ENCODE results near the gene ANO1. TPM values are rescaled to one million over a fixed set of nuclear protein-coding genes. Genes with fewer than 3 reads are reported as not detected.

ANO1 gene
- total RNA-seq, 1 donor from 2014 or later, result 0.14 TPM

- Histone ChIP-seq H2AFZ (ENCODE audit: low read depth, low read length) (no peak overlapping the region), H3K4me2 (ENCODE audit: low read length) (no peak overlapping the region), H3K27me3 (ENCODE audit: insufficient read depth, low read length) (no peaks in the 10 kb centered on the region), H4K20me1 (ENCODE audit: insufficient read depth, low read length) (no peaks in the 10 kb centered on the region), H3K27ac (ENCODE audit: low read depth, low read length) (no peak overlapping the region), H3K36me3 (ENCODE audit: insufficient read depth, low read length) (no peaks in the 10 kb centered on the region), H3K9ac (ENCODE audit: low read length) (no peak overlapping the region), H3K4me1 (ENCODE audit: insufficient read depth, low read length) (no peaks in the 10 kb centered on the region), H3K4me3 (ENCODE audit: insufficient read depth, low read depth, low read length) (no peak overlapping the region), H3K9me3 (ENCODE audit: insufficient read depth, low read depth, low read length) (peaks cover 2% of the 10 kb centered on the region), H3K79me2 (ENCODE audit: insufficient read depth, low read length) (no peaks in the 10 kb centered on the region)
- TF ChIP-seq EZH2 (IDR thresholded peaks at IDR 0.05; ENCODE audit: insufficient read depth, low read length), result no peak
- TF ChIP-seq CTCF (IDR thresholded peaks at IDR 0.05; ENCODE audit: insufficient read depth, low read depth, low read length), result no peak
- Mint-ChIP-seq H3K4me3 (ENCODE audit: unreplicated experiment) (no peak overlapping the region), H3K36me3 (ENCODE audit: low read depth, unreplicated experiment) (no peaks in the 10 kb centered on the region), H3K27ac (ENCODE audit: unreplicated experiment) (no peak overlapping the region), H3K4me1 (ENCODE audit: low read depth, unreplicated experiment) (peaks cover 4% of the 10 kb centered on the region), H3K27me3 (ENCODE audit: low read depth, unreplicated experiment) (peaks cover 48% of the 10 kb centered on the region), H3K9me3 (ENCODE audit: unreplicated experiment) (peaks cover 6% of the 10 kb centered on the region)
- no peak for FAIRE-seq
- DNase-seq (ENCODE audit: low read depth), result no peak
Observed at GRCh38 chr11:70032470-70032795, 45.7 kb upstream of the ANO1 start.

- Histone ChIP-seq H4K20me1 (ENCODE audit: insufficient read depth, low read length) (no peaks in the 10 kb centered on the region), H3K4me1 (ENCODE audit: insufficient read depth, low read length) (no peaks in the 10 kb centered on the region), H3K4me3 (ENCODE audit: insufficient read depth, low read depth, low read length) (no peak overlapping the region), H3K79me2 (ENCODE audit: insufficient read depth, low read length) (no peaks in the 10 kb centered on the region), H3K27ac (ENCODE audit: low read depth, low read length) (no peak overlapping the region), H2AFZ (ENCODE audit: low read depth, low read length) (no peak overlapping the region), H3K4me2 (ENCODE audit: low read length) (no peak overlapping the region), H3K9me3 (ENCODE audit: insufficient read depth, low read depth, low read length) (peaks cover 8% of the 10 kb centered on the region), H3K9ac (ENCODE audit: low read length) (no peak overlapping the region), H3K36me3 (ENCODE audit: insufficient read depth, low read length) (no peaks in the 10 kb centered on the region), H3K27me3 (ENCODE audit: insufficient read depth, low read length) (no peaks in the 10 kb centered on the region)
- Mint-ChIP-seq H3K4me1 (ENCODE audit: low read depth, unreplicated experiment) (peaks cover 4% of the 10 kb centered on the region), H3K36me3 (ENCODE audit: low read depth, unreplicated experiment) (no peaks in the 10 kb centered on the region), H3K27me3 (ENCODE audit: low read depth, unreplicated experiment) (peaks cover 48% of the 10 kb centered on the region), H3K4me3 (ENCODE audit: unreplicated experiment) (no peak overlapping the region), H3K27ac (ENCODE audit: unreplicated experiment) (no peak overlapping the region), H3K9me3 (ENCODE audit: unreplicated experiment) (peaks cover 10% of the 10 kb centered on the region)
- no peak for TF ChIP-seq CTCF (IDR thresholded peaks at IDR 0.05; ENCODE audit: insufficient read depth, low read depth, low read length)
- TF ChIP-seq EZH2 (IDR thresholded peaks at IDR 0.05; ENCODE audit: insufficient read depth, low read length), result no peak
- FAIRE-seq, result no peak
- DNase-seq (ENCODE audit: low read depth), result no peak
Observed at GRCh38 chr11:70032943-70033710, 45.0 kb upstream of the ANO1 start.

- H2AFZ ChIP-seq (ENCODE audit: low read depth, low read length), result no peak overlapping the region
- no peaks in the 10 kb centered on the region for H4K20me1 ChIP-seq (ENCODE audit: insufficient read depth, low read length)
- no peak overlapping the region for H3K27ac ChIP-seq (ENCODE audit: low read depth, low read length)
- no peak overlapping the region for H3K4me2 ChIP-seq (ENCODE audit: low read length)
- H3K9me3 Mint-ChIP-seq (ENCODE audit: unreplicated experiment), result peaks cover 16% of the 10 kb centered on the region
- H3K9me3 ChIP-seq (ENCODE audit: insufficient read depth, low read depth, low read length), result peaks cover 14% of the 10 kb centered on the region
- no peaks in the 10 kb centered on the region for H3K4me1 ChIP-seq (ENCODE audit: insufficient read depth, low read length)
- no peak overlapping the region for H3K4me3 ChIP-seq (ENCODE audit: insufficient read depth, low read depth, low read length)
- H3K27me3 ChIP-seq (ENCODE audit: insufficient read depth, low read length), result no peaks in the 10 kb centered on the region
- no peaks in the 10 kb centered on the region for H3K79me2 ChIP-seq (ENCODE audit: insufficient read depth, low read length)
- H3K36me3 Mint-ChIP-seq (ENCODE audit: low read depth, unreplicated experiment), result peaks cover under 1% of the 10 kb centered on the region
- H3K9ac ChIP-seq (ENCODE audit: low read length), result no peak overlapping the region
- DNase-seq (ENCODE audit: low read depth) (no peak), FAIRE-seq (no peak)
- peaks cover 4% of the 10 kb centered on the region for H3K4me1 Mint-ChIP-seq (ENCODE audit: low read depth, unreplicated experiment)
- no peaks in the 10 kb centered on the region for H3K36me3 ChIP-seq (ENCODE audit: insufficient read depth, low read length)
- H3K27me3 Mint-ChIP-seq (ENCODE audit: low read depth, unreplicated experiment), result peaks cover 47% of the 10 kb centered on the region
- no peak overlapping the region for H3K27ac Mint-ChIP-seq (ENCODE audit: unreplicated experiment)
- TF ChIP-seq CTCF (IDR thresholded peaks at IDR 0.05; ENCODE audit: insufficient read depth, low read depth, low read length), result no peak
- no peak for TF ChIP-seq EZH2 (IDR thresholded peaks at IDR 0.05; ENCODE audit: insufficient read depth, low read length)
- no peak overlapping the region for H3K4me3 Mint-ChIP-seq (ENCODE audit: unreplicated experiment)
Observed at GRCh38 chr11:70033711-70034070, 44.4 kb upstream of the ANO1 start.
